GM12865 (cell line): Measurements from ENCODE around the gene CD74.
A peak's percentile ranks its signal among the peaks of the same experiment; 100 is the strongest.

Source experiments
- DNase-seq: peaks from one replicate; pipeline ENCODE4 v3.0.0; 2010; ENCODE audit warnings: low read depth
- H3K4me3 ChIP-seq: 2 replicates; pipeline ENCODE4 v1.5.1; 2011; ENCODE audit warnings: mild to moderate bottlenecking, low read depth, low read length, control low read depth
- CTCF ChIP-seq: IDR thresholded peaks from 2 replicates; pipeline ENCODE4 v1.5.1; 2011; ENCODE audit warnings: low read length, control low read depth, low read depth, inconsistent platforms; ENCODE audit not compliant: insufficient read depth; ENCODE audit errors: missing control alignments

Gene CD74

GRCh38 chr5:150408231-150408943 lies 4.3 kb downstream of the CD74 start:
- no peak for TF ChIP-seq CTCF
- H3K4me3 ChIP-seq: peak overlapping the region; percentile 74
- peak; percentile 44 for DNase-seq

- peak overlapping the region; percentile 7; the same call in 1 of the 2 replicates for H3K4me3 ChIP-seq
- no peak for TF ChIP-seq CTCF
- DNase-seq: peak; percentile 54
Observed at GRCh38 chr5:150407096-150407720, 5.5 kb downstream of the CD74 start.

- TF ChIP-seq CTCF: no peak
- H3K4me3 ChIP-seq: no peak overlapping the region
- no peak for DNase-seq
Observed at GRCh38 chr5:150406723-150407095, 6.0 kb downstream of the CD74 start.

GRCh38 chr5:150406103-150406722 lies 6.5 kb downstream of the CD74 start:
- DNase-seq: peak; percentile 39
- H3K4me3 ChIP-seq: no peak overlapping the region
- TF ChIP-seq CTCF: no peak

- H3K4me3 ChIP-seq: no peak overlapping the region
- DNase-seq: peak; percentile 44
Observed at GRCh38 chr5:150404941-150405816, 7.5 kb downstream of the CD74 start.

More at GRCh38 chr5:150404941-150405816, 7.5 kb downstream of the CD74 start:
- no peak for TF ChIP-seq CTCF
